Epithelial cell of esophagus (primary cell): ENCODE data around the gene MBNL1.
A peak's percentile ranks its signal among the peaks of the same experiment; 100 is the strongest.

Experiments
- DNase-seq: peaks from one replicate; pipeline ENCODE4 v3.0.0; 2010; ENCODE audit warnings: low read depth
- H3K4me3 ChIP-seq: 2 replicates; pipeline ENCODE4 v1.5.1; 2011; ENCODE audit warnings: mild to moderate bottlenecking, low read length, control low read depth
- CTCF ChIP-seq: IDR thresholded peaks from 2 replicates; pipeline ENCODE4 v1.5.1; 2011; ENCODE audit warnings: low read depth, mild to moderate bottlenecking, low read length, control low read depth, inconsistent platforms; ENCODE audit not compliant: insufficient read depth; ENCODE audit errors: missing control alignments

The MBNL1 gene

GRCh38 chr3:152352554-152352953 is 83.8 kb downstream of the MBNL1 start:
- H3K4me3 ChIP-seq = no peak overlapping the region
- DNase-seq = no peak
- TF ChIP-seq CTCF = no peak

GRCh38 chr3:152353578-152353977 is 84.8 kb downstream of the MBNL1 start:
- no peak overlapping the region for H3K4me3 ChIP-seq
- TF ChIP-seq CTCF = no peak
- no peak for DNase-seq

- no peak for TF ChIP-seq CTCF
- DNase-seq = no peak
These were observed 87.3 kb downstream of the MBNL1 start for GRCh38 chr3:152355744-152356665.

GRCh38 chr3:152356870-152357276 is 88.1 kb downstream of the MBNL1 start:
- H3K4me3 ChIP-seq = no peak overlapping the region
- DNase-seq = no peak
- no peak for TF ChIP-seq CTCF

More at GRCh38 chr3:152355744-152356665, 87.3 kb downstream of the MBNL1 start:
- no peak overlapping the region for H3K4me3 ChIP-seq

GRCh38 chr3:152357587-152357986 is 88.9 kb downstream of the MBNL1 start:
- TF ChIP-seq CTCF = no peak
- peak; percentile 9 for DNase-seq
- no peak overlapping the region for H3K4me3 ChIP-seq

- H3K4me3 ChIP-seq = no peak overlapping the region
- no peak for TF ChIP-seq CTCF
- peak; percentile 72 for DNase-seq
These were observed 90.9 kb downstream of the MBNL1 start for GRCh38 chr3:152359385-152360248.
